ENCODE measurements around the gene PCBP3. TPM values are rescaled to one million over a fixed set of nuclear protein-coding genes. Genes with fewer than 3 reads are reported as not detected.

The PCBP3 gene
- total RNA-seq, 4 donors from 2014 or later, result 0.77 to 8.6 (median 3.2) TPM; not detected in 1

- Histone ChIP-seq H3K27ac (no peak overlapping the region), H3K4me1 (no peaks in the 10 kb centered on the region), H3K36me3 (no peaks in the 10 kb centered on the region), H3K27me3 (no peaks in the 10 kb centered on the region), H3K9me3 (no peaks in the 10 kb centered on the region), H3K4me3 (no peak overlapping the region)
- TF ChIP-seq POLR2A (IDR thresholded peaks at IDR 0.05), result no peak
- TF ChIP-seq CTCF (IDR thresholded peaks at IDR 0.05), result no peak
- no peak for DNase-seq
- intact Hi-C loops (cut with DNase I; ENCODE audit: low total_unique reads), result no loop called here
Measured at GRCh38 chr21:45680215-45680614, 36.7 kb downstream of the PCBP3 start.

- no peaks in the 10 kb centered on the region for H3K4me1 ChIP-seq
- no peak for TF ChIP-seq POLR2A (IDR thresholded peaks at IDR 0.05)
- TF ChIP-seq CTCF (IDR thresholded peaks at IDR 0.05), result no peak
- no peak for DNase-seq
- no peaks in the 10 kb centered on the region for H3K36me3 ChIP-seq
- H3K27me3 ChIP-seq, result no peaks in the 10 kb centered on the region
- no peaks in the 10 kb centered on the region for H3K9me3 ChIP-seq
- intact Hi-C loops (cut with DNase I; ENCODE audit: low total_unique reads), result no loop called here
- H3K27ac ChIP-seq, result no peak overlapping the region
- H3K4me3 ChIP-seq, result no peak overlapping the region
Measured at GRCh38 chr21:45695086-45695485, 51.6 kb downstream of the PCBP3 start.

GRCh38 chr21:45698493-45699184, 55.1 kb downstream of the PCBP3 start:
- peak; percentile 26 to 34 for DNase-seq

GRCh38 chr21:45699251-45699942, 55.9 kb downstream of the PCBP3 start:
- H3K27ac ChIP-seq, result no peak overlapping the region
- no peaks in the 10 kb centered on the region for H3K36me3 ChIP-seq
- no peaks in the 10 kb centered on the region for H3K4me1 ChIP-seq
- DNase-seq, result no peak
- no peaks in the 10 kb centered on the region for H3K27me3 ChIP-seq
- H3K9me3 ChIP-seq, result no peaks in the 10 kb centered on the region
- intact Hi-C loops (cut with DNase I; ENCODE audit: low total_unique reads), result no loop called here
- no peak overlapping the region for H3K4me3 ChIP-seq
- TF ChIP-seq CTCF (IDR thresholded peaks at IDR 0.05) (no peak), POLR2A (IDR thresholded peaks at IDR 0.05) (no peak)

More at GRCh38 chr21:45698493-45699184, 55.1 kb downstream of the PCBP3 start:
- no peaks in the 10 kb centered on the region for H3K27me3 ChIP-seq
- intact Hi-C loops (cut with DNase I; ENCODE audit: low total_unique reads), result no loop called here
- no peaks in the 10 kb centered on the region for H3K36me3 ChIP-seq
- no peak overlapping the region for H3K27ac ChIP-seq
- no peak overlapping the region for H3K4me3 ChIP-seq
- TF ChIP-seq CTCF (IDR thresholded peaks at IDR 0.05) (no peak), POLR2A (IDR thresholded peaks at IDR 0.05) (no peak)
- H3K4me1 ChIP-seq, result no peaks in the 10 kb centered on the region
- H3K9me3 ChIP-seq, result no peaks in the 10 kb centered on the region

DNA sequence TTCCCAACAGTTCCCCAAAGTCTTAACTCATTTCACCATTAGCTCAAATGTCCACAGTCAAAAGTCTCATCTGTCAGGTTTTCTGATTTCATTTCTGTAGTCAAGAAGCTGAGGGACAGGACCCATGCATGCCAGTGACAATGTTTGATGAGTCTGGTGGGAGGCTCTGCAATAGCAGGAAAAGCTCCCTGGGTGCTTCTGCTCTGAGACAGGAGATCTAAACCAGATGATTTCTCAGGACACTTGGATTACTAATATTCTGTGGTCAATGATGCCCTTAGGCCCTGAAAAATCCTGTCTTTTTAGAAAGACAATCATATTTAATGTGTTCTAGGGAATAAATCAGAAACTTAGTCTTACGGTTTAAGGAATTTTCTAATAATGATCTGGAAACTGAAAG, 56.4 kb downstream of the PCBP3 start:
- Histone ChIP-seq H3K4me3 (no peak overlapping the region), H3K36me3 (no peaks in the 10 kb centered on the region), H3K27me3 (no peaks in the 10 kb centered on the region), H3K27ac (no peak overlapping the region), H3K4me1 (no peaks in the 10 kb centered on the region), H3K9me3 (no peaks in the 10 kb centered on the region)
- DNase-seq, result no peak
- TF ChIP-seq POLR2A (IDR thresholded peaks at IDR 0.05) (no peak), CTCF (IDR thresholded peaks at IDR 0.05) (no peak)
- intact Hi-C loops (cut with DNase I; ENCODE audit: low total_unique reads), result no loop called here
